GM21423 (cell line): ENCODE measurements around the gene STAG1.
"Not testable (repeated sequence)": the region's sequence is repeated elsewhere in the genome, so short reads cannot be mapped to it uniquely, and the experiment has no call there.

Experiments
- ATAC-seq: cut with Tn5 transposase; IDR thresholded peaks from one replicate; pipeline ENCODE4 v1.9.1; 2021; ENCODE audit warnings: mild to moderate bottlenecking, moderate library complexity; ENCODE audit not compliant: unreplicated experiment

STAG1 gene

GRCh38 chr3:136518102-136518501 lies 234.1 kb downstream of the STAG1 start:
- no peak for ATAC-seq

GRCh38 chr3:136516656-136517055 lies 235.5 kb downstream of the STAG1 start:
- ATAC-seq = no peak

- ATAC-seq = no peak
Observed at GRCh38 chr3:136516095-136516494, 236.1 kb downstream of the STAG1 start.

GRCh38 chr3:136514533-136514932 lies 237.6 kb downstream of the STAG1 start:
- ATAC-seq = not testable (repeated sequence)

- ATAC-seq = no peak
Observed at GRCh38 chr3:136513367-136513766, 238.8 kb downstream of the STAG1 start.

GRCh38 chr3:136512381-136512780 lies 239.8 kb downstream of the STAG1 start:
- ATAC-seq = no peak

- no peak for ATAC-seq
Observed at GRCh38 chr3:136505676-136506075, 246.5 kb downstream of the STAG1 start.

GRCh38 chr3:136503056-136503455 lies 249.1 kb downstream of the STAG1 start:
- no peak for ATAC-seq

GRCh38 chr3:136498919-136499447 lies 253.2 kb downstream of the STAG1 start:
- no peak for ATAC-seq

GRCh38 chr3:136495213-136495612 lies 257.0 kb downstream of the STAG1 start:
- ATAC-seq = no peak

GRCh38 chr3:136490646-136491405 lies 261.4 kb downstream of the STAG1 start:
- no peak for ATAC-seq

GRCh38 chr3:136485777-136486176 lies 266.4 kb downstream of the STAG1 start:
- no peak for ATAC-seq

GRCh38 chr3:136476280-136476679 lies 275.9 kb downstream of the STAG1 start:
- ATAC-seq = no peak

- not testable (repeated sequence) for ATAC-seq
Observed at GRCh38 chr3:136474876-136475275, 277.3 kb downstream of the STAG1 start.

GRCh38 chr3:136473716-136474326 lies 278.4 kb downstream of the STAG1 start:
- ATAC-seq = no peak

- no peak for ATAC-seq
Observed at GRCh38 chr3:136465296-136465695, 286.9 kb downstream of the STAG1 start.

GRCh38 chr3:136464502-136464901 lies 287.7 kb downstream of the STAG1 start:
- no peak for ATAC-seq

- ATAC-seq = no peak
Observed at GRCh38 chr3:136463170-136463569, 289.0 kb downstream of the STAG1 start.

- no peak for ATAC-seq
Observed at GRCh38 chr3:136457793-136458192, 294.4 kb downstream of the STAG1 start.

- no peak for ATAC-seq
Observed at GRCh38 chr3:136456196-136456595, 296.0 kb downstream of the STAG1 start.

GRCh38 chr3:136444581-136444980 lies 307.6 kb downstream of the STAG1 start:
- ATAC-seq = no peak

- no peak for ATAC-seq
Observed at GRCh38 chr3:136437043-136437442, 315.1 kb downstream of the STAG1 start.
